Fibroblast of villous mesenchyme (primary cell): ENCODE results near the gene CYP1B1. TPM values are rescaled to one million over a fixed set of nuclear protein-coding genes. Genes with fewer than 3 reads are reported as not detected.

Source experiments
- DNase-seq: peaks from one replicate; pipeline ENCODE4 v3.0.0-alpha.2; 2010; ENCODE audit warnings: low read depth
- H3K4me3 ChIP-seq: 2 replicates; pipeline ENCODE4 v1.5.1; 2011; ENCODE audit warnings: low read depth, mild to moderate bottlenecking, low read length
- CTCF ChIP-seq: IDR thresholded peaks from 2 replicates; pipeline ENCODE4 v1.5.1; 2012; ENCODE audit warnings: low read depth, mild to moderate bottlenecking, low read length; ENCODE audit not compliant: insufficient read depth
- total RNA-seq: library from RNA; depleted of rRNA; stranded (reverse); fragments of >200 nt; gene quantifications from 2 replicates; pipeline ENCODE4 v1.2.3, GENCODE V29; 2012

Gene CYP1B1
- total RNA-seq, 1 donor, result 6.5 TPM

GRCh38 chr2:38099099-38100028 lies 23.4 kb upstream of the CYP1B1 start:
- no peak overlapping the region for H3K4me3 ChIP-seq

GRCh38 chr2:38098421-38099098 lies 22.6 kb upstream of the CYP1B1 start:
- peak overlapping the region; percentile 0 for H3K4me3 ChIP-seq
- no peak for TF ChIP-seq CTCF
- no peak for DNase-seq

More at GRCh38 chr2:38099099-38100028, 23.4 kb upstream of the CYP1B1 start:
- no peak for DNase-seq
- TF ChIP-seq CTCF, result no peak

- no peak for DNase-seq
- no peak for TF ChIP-seq CTCF
- H3K4me3 ChIP-seq, result peak overlapping the region; percentile 0
These were observed 22.0 kb upstream of the CYP1B1 start for GRCh38 chr2:38097988-38098385.

GRCh38 chr2:38097258-38097987 lies 21.5 kb upstream of the CYP1B1 start:
- no peak for TF ChIP-seq CTCF
- no peak for DNase-seq

GRCh38 chr2:38095996-38096861 lies 20.3 kb upstream of the CYP1B1 start:
- peak; percentile 63 for DNase-seq
- no peak overlapping the region for H3K4me3 ChIP-seq
- no peak for TF ChIP-seq CTCF

More at GRCh38 chr2:38097258-38097987, 21.5 kb upstream of the CYP1B1 start:
- H3K4me3 ChIP-seq, result no peak overlapping the region
